Spleen (tissue), 11 donors: ENCODE data around the gene IGSF21. TPM values are rescaled to one million over a fixed set of nuclear protein-coding genes. Genes with fewer than 3 reads are reported as not detected.

Experiments used
- DNase-seq: peaks from one replicate; pipeline ENCODE4 v3.0.0-alpha.2; 2020
- H3K27ac ChIP-seq, 8 donors: fragments of 200-600 bp; sonication (generic) in 7 of 8; 1 replicate in 4 of 8; 2 replicates in 4 of 8; pipeline versions ENCODE4 v1.5.0 to v1.8.0; 2016 to 2021; ENCODE audit warnings: inconsistent platforms in 4 of 8, mild to moderate bottlenecking in 4 of 8, moderate library complexity in 1 of 8
- H3K27me3 ChIP-seq, 7 donors: fragments of 200-600 bp; sonication (generic) in 6 of 7; replicated peaks in 1 of 7; 1 replicate in 4 of 7; 2 replicates in 3 of 7; pipeline versions ENCODE4 v1.5.0 to v1.8.0; 2016 to 2021; ENCODE audit warnings: inconsistent platforms in 3 of 7, mild to moderate bottlenecking in 1 of 7
- H3K36me3 ChIP-seq, 6 donors: fragments of 200-600 bp; sonication (generic) in 5 of 6; 1 replicate in 4 of 6; 2 replicates in 2 of 6; pipeline versions ENCODE4 v1.5.0 to v1.8.0; 2016 to 2021; ENCODE audit warnings: inconsistent platforms in 2 of 6
- H3K4me1 ChIP-seq, 6 donors: fragments of 200-600 bp; sonication (generic) in 5 of 6; 1 replicate in 3 of 6; 2 replicates in 3 of 6; pipeline versions ENCODE4 v1.5.0 to v1.8.0; 2016 to 2021; ENCODE audit warnings: inconsistent platforms in 3 of 6
- H3K4me3 ChIP-seq, 8 donors: fragments of 200-600 bp; sonication (generic) in 7 of 8; 1 replicate in 4 of 8; 2 replicates in 4 of 8; pipeline versions ENCODE4 v1.5.0 to v1.8.0; 2016 to 2021; ENCODE audit warnings: inconsistent platforms in 4 of 8, mild to moderate bottlenecking in 4 of 8, moderate library complexity in 2 of 8
- H3K9me3 ChIP-seq, 8 donors: fragments of 200-600 bp; sonication (generic) in 7 of 8; 1 replicate in 4 of 8; 2 replicates in 4 of 8; pipeline versions ENCODE4 v1.5.0 to v1.8.0; 2016 to 2021; ENCODE audit warnings: inconsistent platforms in 4 of 8
- CTCF ChIP-seq, 11 experiments: fragments of 200-600 bp in 7 of 11; fragments of 450-650 bp in 4 of 11; sonication (generic) in 4 of 11; IDR thresholded peaks in 8 of 11; conservative IDR thresholded peaks in 3 of 11; 1 replicate in 7 of 11; 2 replicates in 4 of 11; pipeline versions ENCODE4 v1.4.0 to v1.8.0; 2016 to 2021; ENCODE audit warnings: antibody characterized with exemption in 11 of 11, inconsistent platforms in 4 of 11, mild to moderate bottlenecking in 1 of 11
- POLR2A ChIP-seq, 3 donors: fragments of 450-650 bp; IDR thresholded peaks; one replicate each; pipeline ENCODE4 v1.5.1; 2017; ENCODE audit warnings: antibody characterized with exemption in 3 of 3, mild to moderate bottlenecking in 1 of 3
- POLR2AphosphoS5 ChIP-seq, 3 donors: sonication (generic); formaldehyde crosslinking; IDR thresholded peaks; one replicate each; pipeline ENCODE4 v1.5.1; 2017; ENCODE audit warnings: antibody characterized with exemption in 3 of 3
- WGBS, 5 donors: extraction: QIAGEN DNeasy Blood & Tissue Kit in 3 of 5; methylation state at CpG; one replicate each; pipeline versions ENCODE4 v1.1.5 to v1.1.7; 2013 to 2018; 5-methylcytosine and 5-hydroxymethylcytosine counted together
- intact Hi-C: fragments of 100-400 bp; cut with DNase I; formaldehyde crosslinking; loops from one replicate; pipeline ENCODE4 v1.15.0; 2023; ENCODE audit warnings: low total_unique reads
- polyA plus RNA-seq, 3 donors: library from polyadenylated mRNA; stranded (reverse); fragments of 200-250 nt; gene quantifications; one replicate each; pipeline ENCODE4 v1.2.1, GENCODE V29; 2013
- total RNA-seq, 7 donors: library from RNA; depleted of rRNA in 3 of 7; stranded (reverse); fragments of >200 nt in 3 of 7; fragmentation: NEBNext Ultra II Directional in 4 of 7; extraction: Animal tissue kit (Norgen Biotek cat#: 25700) in 4 of 7; gene quantifications; one replicate each; pipeline versions ENCODE4 v1.1.0 to v1.2.1, GENCODE V29; 2016 to 2021
- donor health status: healthy with polysubstance abuse.
- donor health status: DM: no; HTN: no; CAD: no; lungs with moderate emphysema.
- donor health status: DM: no; HTN: no; CAD: no.
- donor health status: Bipolar disorder and iron deficiency.
- donor health status: healthy.
- donor health status: DM: no; HTN: no; CAD: no.
- donor health status: DM: yes; HTN: yes; CAD: no.

Gene IGSF21
- total and polyA plus RNA-seq, 10 donors, result 1.6 to 35.0 (median 20.6) TPM

GRCh38 chr1:18069903-18070302 is 37.7 kb upstream of the IGSF21 start:
- H3K9me3 ChIP-seq, result no peaks in the 10 kb centered on the region
- no peak overlapping the region for H3K4me3 ChIP-seq
- H3K27ac ChIP-seq, result no peak overlapping the region
- TF ChIP-seq POLR2A (IDR thresholded peaks at IDR 0.05), result no peak
- TF ChIP-seq POLR2AphosphoS5 (IDR thresholded peaks at IDR 0.05), result no peak
- TF ChIP-seq CTCF (IDR thresholded peaks at IDR 0.05 in 8 of 11, conservative IDR thresholded peaks at IDR 0.05 in 3 of 11), result no peak
- 31 to 53% (median 41%) methylated on average over 4 of the region's 4 CpGs for WGBS, 5 donors
- peaks cover 0 to 14% (median 0%) of the 10 kb centered on the region in 7 donors for H3K27me3 ChIP-seq
- no peak for DNase-seq
- H3K36me3 ChIP-seq, result no peaks in the 10 kb centered on the region
- H3K4me1 ChIP-seq, result no peaks in the 10 kb centered on the region
- intact Hi-C loops, result no loop called here

- Histone ChIP-seq H3K9me3 (no peaks in the 10 kb centered on the region), H3K4me3 (no peak overlapping the region)
- 72 to 84% (median 79%) methylated on average over 9 of the region's 9 CpGs for WGBS, 5 donors
Measured at GRCh38 chr1:18072066-18072465, 35.5 kb upstream of the IGSF21 start.

GRCh38 chr1:18073066-18073642 is 34.4 kb upstream of the IGSF21 start:
- TF ChIP-seq CTCF (IDR thresholded peaks at IDR 0.05 in 8 of 11, conservative IDR thresholded peaks at IDR 0.05 in 3 of 11) (no peak), POLR2A (IDR thresholded peaks at IDR 0.05) (no peak), POLR2AphosphoS5 (IDR thresholded peaks at IDR 0.05) (no peak)
- H3K4me1 ChIP-seq, result no peaks in the 10 kb centered on the region
- H3K9me3 ChIP-seq, result no peaks in the 10 kb centered on the region
- intact Hi-C loops, result no loop called here
- no peak overlapping the region for H3K27ac ChIP-seq
- no peak overlapping the region for H3K4me3 ChIP-seq
- DNase-seq, result no peak
- H3K36me3 ChIP-seq, result no peaks in the 10 kb centered on the region
- peaks cover 0 to 15% (median 0%) of the 10 kb centered on the region in 7 donors for H3K27me3 ChIP-seq
- WGBS, 5 donors, result 73 to 85% (median 74%) methylated on average over 11 of the region's 11 CpGs

More at GRCh38 chr1:18072066-18072465, 35.5 kb upstream of the IGSF21 start:
- intact Hi-C loops, result no loop called here
- Histone ChIP-seq H3K4me1 (no peaks in the 10 kb centered on the region), H3K27ac (no peak overlapping the region), H3K27me3 (peaks cover 0 to 12% (median 0%) of the 10 kb centered on the region in 7 donors), H3K36me3 (no peaks in the 10 kb centered on the region)
- DNase-seq, result no peak
- TF ChIP-seq POLR2AphosphoS5 (IDR thresholded peaks at IDR 0.05), result no peak
- TF ChIP-seq POLR2A (IDR thresholded peaks at IDR 0.05), result no peak
- no peak for TF ChIP-seq CTCF (IDR thresholded peaks at IDR 0.05 in 8 of 11, conservative IDR thresholded peaks at IDR 0.05 in 3 of 11)

GRCh38 chr1:18077657-18078215 is 29.9 kb upstream of the IGSF21 start:
- H3K27me3 ChIP-seq, result peaks cover 0 to 45% (median 0%) of the 10 kb centered on the region in 7 donors

More at GRCh38 chr1:18077657-18078215, 29.9 kb upstream of the IGSF21 start:
- 53 to 67% (median 64%) methylated on average over 5 to 7 of the region's 7 CpGs for WGBS, 5 donors
- Histone ChIP-seq H3K36me3 (no peaks in the 10 kb centered on the region), H3K4me3 (no peak overlapping the region), H3K27ac (no peak overlapping the region), H3K4me1 (no peaks in the 10 kb centered on the region), H3K9me3 (no peaks in the 10 kb centered on the region)
- intact Hi-C loops, result no loop called here
- DNase-seq, result no peak
- TF ChIP-seq CTCF (IDR thresholded peaks at IDR 0.05 in 8 of 11, conservative IDR thresholded peaks at IDR 0.05 in 3 of 11) (no peak), POLR2A (IDR thresholded peaks at IDR 0.05) (no peak), POLR2AphosphoS5 (IDR thresholded peaks at IDR 0.05) (no peak)
